HG03558 (cell line): ENCODE data around the gene FAT1.

Experiments used
- ATAC-seq: cut with Tn5 transposase; IDR thresholded peaks from one replicate; pipeline ENCODE4 v1.9.1; 2021; ENCODE audit warnings: moderate number of reproducible peaks; ENCODE audit not compliant: unreplicated experiment; ENCODE audit errors: extremely low read depth

Gene FAT1

GRCh38 chr4:186541801-186542200 is 181.9 kb downstream of the FAT1 start:
- no peak for ATAC-seq

DNA sequence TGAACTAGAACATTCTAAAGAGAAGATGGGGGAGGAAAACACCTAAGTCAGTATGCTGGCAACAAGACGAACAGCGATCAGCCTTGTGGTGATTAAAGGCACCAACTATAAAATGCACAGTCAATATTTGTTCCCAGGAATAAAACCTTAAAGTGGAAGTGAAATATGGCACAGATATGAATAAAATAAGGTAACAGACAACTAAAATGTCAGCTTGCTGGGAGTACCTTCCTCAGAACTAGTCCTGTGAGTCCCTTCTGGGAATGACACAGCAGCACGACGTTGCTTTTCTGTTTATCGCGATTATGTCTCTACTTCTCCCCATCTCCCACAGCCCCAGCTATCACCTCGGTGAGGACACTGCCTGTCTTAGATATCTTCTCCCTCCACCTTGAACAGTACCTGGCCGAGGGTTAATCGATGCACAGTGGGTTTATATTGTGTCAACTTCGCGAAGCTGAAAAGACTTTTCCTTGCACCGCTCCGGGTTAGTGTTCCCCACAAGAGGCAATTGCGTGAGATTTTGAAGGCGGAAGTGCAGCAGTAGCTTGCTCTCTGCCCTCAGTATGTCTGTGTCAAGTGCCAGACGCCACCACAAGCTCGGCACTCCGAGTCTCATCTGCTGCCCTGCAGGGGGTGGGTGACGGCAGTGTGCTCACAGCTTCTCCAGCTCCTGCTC is 185.7 kb downstream of the FAT1 start:
- ATAC-seq = no peak
